ENCODE measurements around the gene P3H2.

GRCh38 chr3:190000861-190001196 lies 119.9 kb downstream of the P3H2 start:
- TF ChIP-seq CTCF (conservative IDR thresholded peaks at IDR 0.05) (no peak), EZH2 (IDR thresholded peaks at IDR 0.05; ENCODE audit: low read depth) (no peak)
